ENCODE measurements around the gene TNIP1. TPM values are rescaled to one million over a fixed set of nuclear protein-coding genes. Genes with fewer than 3 reads are reported as not detected.

The TNIP1 gene
- total RNA-seq, 4 donors from 2014 or later, result 112 to 228 (median 188) TPM

DNA sequence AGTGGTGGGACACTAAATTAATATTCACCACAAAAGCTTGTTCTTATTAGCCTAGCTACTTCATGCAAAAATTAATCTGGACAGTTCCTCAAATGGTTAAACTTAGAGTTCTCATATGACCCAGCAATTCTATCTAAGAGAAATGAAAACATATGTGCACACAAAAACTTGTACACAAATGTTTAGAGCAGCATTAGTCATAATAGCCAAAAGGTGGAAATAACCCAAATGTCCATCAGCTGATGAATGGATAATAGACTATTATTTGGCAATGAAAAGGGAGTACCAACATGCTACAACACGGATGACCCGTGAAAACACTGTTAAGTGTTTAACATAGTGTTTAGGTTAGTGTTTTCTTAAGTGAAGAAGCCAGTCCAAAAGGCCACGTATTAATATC is 32.8 kb upstream of the TNIP1 start:
- H3K4me3 ChIP-seq, result no peak overlapping the region
- H3K27ac ChIP-seq, result peak overlapping the region in 2 of 4 donors; percentile 10 to 32
- H3K4me1 ChIP-seq, result peaks cover 29 to 30% of the 10 kb centered on the region in 2 donors
- no peaks in the 10 kb centered on the region for H3K9me3 ChIP-seq
- H3K36me3 ChIP-seq, result peaks cover 0 to 26% of the 10 kb centered on the region in 2 donors
- in situ Hi-C loops (cut with MboI; ENCODE audit: low sequenced_read_pairs in 4 of 4) (loop anchor here in 1 of 4 donors (5.0 kb wide), 1 partner anchor 61 kb away; no protein-coding TSS in a partner anchor), intact Hi-C loops (cut with DNase I; ENCODE audit: low total_unique reads) (loop anchor here (10.0 kb wide), 1 partner anchor 329 kb away; no protein-coding TSS in a partner anchor)
- TF ChIP-seq, protein P1, sequence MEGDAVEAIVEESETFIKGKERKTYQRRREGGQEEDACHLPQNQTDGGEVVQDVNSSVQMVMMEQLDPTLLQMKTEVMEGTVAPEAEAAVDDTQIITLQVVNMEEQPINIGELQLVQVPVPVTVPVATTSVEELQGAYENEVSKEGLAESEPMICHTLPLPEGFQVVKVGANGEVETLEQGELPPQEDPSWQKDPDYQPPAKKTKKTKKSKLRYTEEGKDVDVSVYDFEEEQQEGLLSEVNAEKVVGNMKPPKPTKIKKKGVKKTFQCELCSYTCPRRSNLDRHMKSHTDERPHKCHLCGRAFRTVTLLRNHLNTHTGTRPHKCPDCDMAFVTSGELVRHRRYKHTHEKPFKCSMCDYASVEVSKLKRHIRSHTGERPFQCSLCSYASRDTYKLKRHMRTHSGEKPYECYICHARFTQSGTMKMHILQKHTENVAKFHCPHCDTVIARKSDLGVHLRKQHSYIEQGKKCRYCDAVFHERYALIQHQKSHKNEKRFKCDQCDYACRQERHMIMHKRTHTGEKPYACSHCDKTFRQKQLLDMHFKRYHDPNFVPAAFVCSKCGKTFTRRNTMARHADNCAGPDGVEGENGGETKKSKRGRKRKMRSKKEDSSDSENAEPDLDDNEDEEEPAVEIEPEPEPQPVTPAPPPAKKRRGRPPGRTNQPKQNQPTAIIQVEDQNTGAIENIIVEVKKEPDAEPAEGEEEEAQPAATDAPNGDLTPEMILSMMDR (IDR thresholded peaks at IDR 0.05 in 4 of 5, conservative IDR thresholded peaks at IDR 0.05 in 1 of 5), result no peak
- TF ChIP-seq POLR2A (IDR thresholded peaks at IDR 0.05), result no peak
- DNase-seq (no peak), ATAC-seq (no peak)
- no peaks in the 10 kb centered on the region for H3K27me3 ChIP-seq

DNA sequence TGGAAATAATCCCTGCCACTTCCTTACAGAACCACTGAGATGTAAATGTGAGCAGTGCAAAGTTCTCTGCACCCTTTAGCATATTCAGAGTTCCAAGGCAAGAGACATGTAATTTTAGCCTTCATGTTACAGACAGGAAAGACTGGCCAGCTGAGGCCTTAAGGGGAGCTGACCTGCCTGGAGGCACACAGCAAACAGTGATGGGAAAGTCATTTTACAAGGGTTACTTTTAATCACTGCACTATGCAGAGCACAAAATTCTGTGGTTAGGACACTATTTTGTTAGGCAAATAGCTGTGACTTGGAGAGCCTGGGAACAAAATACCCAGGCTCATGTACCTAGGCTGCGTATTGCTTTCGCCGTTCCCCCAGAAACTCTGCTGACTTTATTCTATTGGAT is 30.2 kb upstream of the TNIP1 start:
- peak overlapping the region; percentile 75 to 88 (median 80) for H3K27ac ChIP-seq
- no peak for TF ChIP-seq POLR2A (IDR thresholded peaks at IDR 0.05)
- TF ChIP-seq, protein P1 (IDR thresholded peaks at IDR 0.05 in 4 of 5, conservative IDR thresholded peaks at IDR 0.05 in 1 of 5), result no peak
- H3K4me3 ChIP-seq, result no peak overlapping the region
- peak in 1 of 2 donors; percentile 60 for ATAC-seq
- DNase-seq, result no peak
- H3K9me3 ChIP-seq, result no peaks in the 10 kb centered on the region
- H3K36me3 ChIP-seq, result peaks cover 0 to 27% of the 10 kb centered on the region in 2 donors
- intact Hi-C loops (cut with DNase I; ENCODE audit: low total_unique reads), result loop anchor here (10.0 kb wide), 1 partner anchor 326 kb away; no protein-coding TSS in a partner anchor
- peaks cover 39 to 47% of the 10 kb centered on the region in 2 donors for H3K4me1 ChIP-seq
- in situ Hi-C loops (cut with MboI; ENCODE audit: low sequenced_read_pairs in 4 of 4), result loop anchor here in 1 of 4 donors (5.0 kb wide), 1 partner anchor 59 kb away; no protein-coding TSS in a partner anchor
- no peaks in the 10 kb centered on the region for H3K27me3 ChIP-seq

DNA sequence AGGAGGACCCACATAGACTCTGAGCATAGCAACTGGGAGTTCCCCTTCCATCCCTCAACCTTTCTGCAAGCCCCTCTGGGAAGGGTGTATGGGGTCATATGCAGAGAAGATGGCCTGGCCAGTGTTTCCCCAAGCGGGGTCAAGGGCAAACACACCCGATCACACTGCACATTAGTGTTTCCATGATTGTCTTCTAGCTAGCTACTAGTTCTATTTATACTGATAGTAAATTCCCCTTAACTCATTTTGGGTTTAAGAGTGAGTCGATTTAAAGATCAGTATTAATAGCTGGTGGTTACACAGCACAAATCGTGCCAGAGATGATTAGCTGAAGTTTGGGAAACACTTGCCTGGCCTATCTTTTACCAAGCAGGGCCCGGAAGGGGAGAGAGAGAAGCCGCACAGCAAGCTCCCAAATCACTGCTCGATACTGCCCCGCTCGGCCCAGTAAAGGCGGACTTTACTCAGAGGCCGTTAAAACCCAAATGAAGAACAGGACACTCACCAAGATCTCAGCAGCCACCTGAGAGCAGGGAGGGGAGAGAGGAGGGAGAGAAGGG is 29.4 kb upstream of the TNIP1 start:
- Histone ChIP-seq H3K4me3 (no peak overlapping the region), H3K27me3 (no peaks in the 10 kb centered on the region), H3K9me3 (no peaks in the 10 kb centered on the region), H3K27ac (peak overlapping the region; percentile 75 to 88 (median 80)), H3K36me3 (peaks cover 0 to 27% of the 10 kb centered on the region in 2 donors), H3K4me1 (peaks cover 42 to 52% of the 10 kb centered on the region in 2 donors)
- in situ Hi-C loops (cut with MboI; ENCODE audit: low sequenced_read_pairs in 4 of 4), result loop anchor here in 1 of 4 donors (5.0 kb wide), 1 partner anchor 58 kb away; no protein-coding TSS in a partner anchor
- no peak for TF ChIP-seq POLR2A (IDR thresholded peaks at IDR 0.05)
- TF ChIP-seq, protein P1 (IDR thresholded peaks at IDR 0.05 in 4 of 5, conservative IDR thresholded peaks at IDR 0.05 in 1 of 5), result peak in 2 of 5 experiments; percentile 14 to 41
- intact Hi-C loops (cut with DNase I; ENCODE audit: low total_unique reads), result loop anchor here (10.0 kb wide), 1 partner anchor 325 kb away; no protein-coding TSS in a partner anchor
- ATAC-seq, result peak; percentile 57 to 71
- peak in 1 of 2 donors; percentile 51 for DNase-seq

DNA sequence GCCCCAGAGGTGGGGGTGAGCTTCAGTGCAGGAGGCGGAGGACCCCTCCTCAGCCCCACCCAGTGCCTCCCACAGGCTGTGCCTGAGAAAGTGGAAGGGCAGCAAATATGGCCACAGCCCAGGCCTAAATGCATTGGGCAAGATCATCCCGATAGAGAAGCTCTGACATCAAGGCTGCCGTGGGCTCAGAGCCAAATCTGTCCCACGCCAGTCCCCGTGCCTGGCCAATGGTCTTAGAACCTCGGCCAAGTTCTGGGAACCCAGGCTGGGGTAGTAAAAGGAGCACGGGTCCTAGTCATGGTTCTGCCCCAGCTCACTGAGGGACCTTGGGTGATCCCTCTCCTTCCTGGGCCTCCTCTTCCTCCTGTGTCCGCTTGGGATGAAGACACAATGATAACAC is 27.7 kb upstream of the TNIP1 start:
- Histone ChIP-seq H3K27me3 (no peaks in the 10 kb centered on the region), H3K36me3 (peaks cover 0 to 27% of the 10 kb centered on the region in 2 donors), H3K9me3 (no peaks in the 10 kb centered on the region), H3K4me3 (no peak overlapping the region), H3K27ac (peak overlapping the region; percentile 58 to 88 (median 79)), H3K4me1 (peaks cover 39 to 45% of the 10 kb centered on the region in 2 donors)
- ATAC-seq (no peak), DNase-seq (no peak)
- TF ChIP-seq POLR2A (IDR thresholded peaks at IDR 0.05), result no peak
- TF ChIP-seq, protein P1 (IDR thresholded peaks at IDR 0.05 in 4 of 5, conservative IDR thresholded peaks at IDR 0.05 in 1 of 5), result no peak
- in situ Hi-C loops (cut with MboI; ENCODE audit: low sequenced_read_pairs in 4 of 4), result no loop called here
- intact Hi-C loops (cut with DNase I; ENCODE audit: low total_unique reads), result no loop called here

Data from gastrocnemius medialis (tissue), 4 donors.